ENCODE measurements around the gene SAPCD1. TPM values are rescaled to one million over a fixed set of nuclear protein-coding genes. Genes with fewer than 3 reads are reported as not detected.

Gene SAPCD1
- total and polyA plus RNA-seq, 4 donors, result 1.3 to 6.3 (median 3.1) TPM

DNA sequence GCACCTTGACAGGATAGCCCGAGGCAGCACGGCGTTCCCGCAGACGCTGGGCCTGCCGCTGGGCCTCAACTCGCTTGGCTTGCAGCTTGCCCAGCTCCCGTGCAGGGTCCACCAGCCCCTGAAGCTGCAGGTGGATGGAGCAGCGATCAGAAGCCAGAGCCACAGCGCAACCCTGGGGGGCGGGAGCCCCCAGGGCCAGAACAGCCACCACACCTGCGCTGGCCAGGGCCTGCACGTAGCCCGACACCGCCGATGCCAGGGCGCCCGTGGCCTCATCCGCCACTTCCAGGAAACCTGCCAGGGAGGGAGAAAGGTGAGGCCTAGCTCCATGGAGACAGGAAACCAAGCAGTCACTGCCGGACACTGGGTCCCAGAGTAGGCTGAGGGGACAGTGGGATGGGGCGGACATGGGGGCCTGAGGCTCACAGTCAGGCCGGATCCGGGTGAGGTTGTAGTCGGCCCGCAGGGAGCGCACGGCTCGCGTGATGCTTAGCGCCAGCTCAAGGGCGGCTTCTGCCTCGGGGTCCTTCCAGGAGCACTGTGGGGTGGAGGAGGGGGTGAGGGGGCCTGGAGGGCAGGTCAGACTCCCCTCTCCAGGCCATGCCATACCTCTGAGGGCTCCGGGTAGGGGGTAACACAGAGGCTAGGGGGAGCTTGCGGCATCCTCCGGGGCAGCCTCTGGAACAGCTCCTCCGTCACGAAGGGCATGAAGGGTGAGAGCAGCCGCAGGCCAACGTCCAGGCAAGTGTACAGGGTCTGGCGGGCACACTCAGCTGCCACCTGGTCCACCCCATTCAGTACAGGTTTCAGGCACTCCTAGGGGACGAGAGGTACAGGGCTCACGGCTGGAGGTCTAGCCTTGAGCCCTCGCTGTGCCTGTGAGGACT, 16.8 kb downstream of the SAPCD1 start:
- no peak for DNase-seq
- WGBS, 2 donors, result 94 to 95% methylated on average over 43 of the region's 43 CpGs
- no peak overlapping the region for H3K9ac ChIP-seq (ENCODE audit: insufficient read depth in 1 of 2, low read length in 2 of 2)
- peaks cover 6 to 47% (median 19%) of the 10 kb centered on the region in 4 donors for H3K36me3 ChIP-seq (ENCODE audit: control insufficient read depth in 4 of 4, insufficient read depth in 4 of 4, low read length in 4 of 4)
- no peak overlapping the region for H3K27ac ChIP-seq (ENCODE audit: low read depth in 1 of 2, low read length in 1 of 2)
- no peak for TF ChIP-seq CTCF (IDR thresholded peaks at IDR 0.05; ENCODE audit: control extremely low read depth, extremely low read depth)
- ATAC-seq (ENCODE audit: insufficient read depth, low FRiP score), result no peak
- H3K4me3 ChIP-seq, result no peak overlapping the region
- peaks cover 0 to 9% (median 0%) of the 10 kb centered on the region in 5 donors for H3K4me1 ChIP-seq (ENCODE audit: control insufficient read depth in 5 of 5, insufficient read depth in 5 of 5, low read length in 5 of 5)
- H3K27me3 ChIP-seq (ENCODE audit: control insufficient read depth in 3 of 3, insufficient read depth in 3 of 3, low read length in 2 of 3), result no peaks in the 10 kb centered on the region
- no peaks in the 10 kb centered on the region for H3K9me3 ChIP-seq (ENCODE audit: control insufficient read depth in 4 of 4, insufficient read depth in 3 of 4, low read length in 3 of 4)

GRCh38 chr6:31779908-31780307, 17.5 kb downstream of the SAPCD1 start:
- H3K4me1 ChIP-seq (ENCODE audit: control insufficient read depth in 5 of 5, insufficient read depth in 5 of 5, low read length in 5 of 5), result peaks cover 0 to 9% (median 0%) of the 10 kb centered on the region in 5 donors
- H3K9me3 ChIP-seq (ENCODE audit: control insufficient read depth in 4 of 4, insufficient read depth in 3 of 4, low read length in 3 of 4), result no peaks in the 10 kb centered on the region
- ATAC-seq (ENCODE audit: insufficient read depth, low FRiP score) (no peak), DNase-seq (no peak)
- H3K4me3 ChIP-seq, result no peak overlapping the region
- no peak overlapping the region for H3K27ac ChIP-seq (ENCODE audit: low read depth in 1 of 2, low read length in 1 of 2)
- 96 to 97% methylated on average over 10 of the region's 10 CpGs for WGBS, 2 donors
- H3K9ac ChIP-seq (ENCODE audit: insufficient read depth in 1 of 2, low read length in 2 of 2), result no peak overlapping the region
- H3K36me3 ChIP-seq (ENCODE audit: control insufficient read depth in 4 of 4, insufficient read depth in 4 of 4, low read length in 4 of 4), result peaks cover 6 to 54% (median 19%) of the 10 kb centered on the region in 4 donors
- TF ChIP-seq CTCF (IDR thresholded peaks at IDR 0.05; ENCODE audit: control extremely low read depth, extremely low read depth), result no peak
- no peaks in the 10 kb centered on the region for H3K27me3 ChIP-seq (ENCODE audit: control insufficient read depth in 3 of 3, insufficient read depth in 3 of 3, low read length in 2 of 3)

DNA sequence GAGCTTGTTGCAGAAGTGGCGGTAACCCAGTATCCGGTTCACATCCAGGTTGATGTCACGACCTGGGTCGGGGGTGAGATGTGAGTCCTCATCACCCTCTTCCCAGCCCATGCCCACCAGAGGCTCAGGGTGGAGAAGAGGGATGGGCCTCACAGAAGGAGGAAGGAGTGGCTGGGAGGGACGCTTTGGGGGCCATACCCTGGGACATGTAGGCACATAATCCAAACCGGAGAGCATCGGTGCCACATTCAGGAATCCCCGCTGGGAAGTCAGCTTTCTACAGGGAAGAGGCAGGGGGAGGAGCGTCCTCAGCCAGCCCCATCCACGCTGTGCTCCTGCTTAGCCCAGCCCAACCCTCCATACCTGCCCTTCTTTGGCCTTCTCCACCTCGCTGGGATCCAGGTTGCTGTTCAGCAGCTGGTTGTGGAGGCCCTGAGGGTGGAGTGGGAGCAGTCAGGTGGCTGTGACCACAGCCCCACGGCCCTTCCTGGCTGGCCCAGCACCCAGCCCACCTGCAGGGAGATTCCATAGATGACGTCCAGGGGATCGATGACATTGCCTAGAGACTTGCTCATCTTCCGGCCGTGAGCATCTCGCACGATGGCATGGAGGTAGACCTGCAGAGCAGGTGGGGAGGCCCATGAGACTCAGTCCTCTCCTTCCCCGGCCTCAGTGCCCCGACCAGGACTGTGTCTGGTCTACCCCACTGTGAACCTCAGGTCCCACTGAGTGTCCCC, 18.2 kb downstream of the SAPCD1 start:
- DNase-seq, result no peak

More for the DNA sequence above, 18.2 kb downstream of the SAPCD1 start:
- peaks cover 0 to 9% (median 0%) of the 10 kb centered on the region in 5 donors for H3K4me1 ChIP-seq (ENCODE audit: control insufficient read depth in 5 of 5, insufficient read depth in 5 of 5, low read length in 5 of 5)
- H3K36me3 ChIP-seq (ENCODE audit: control insufficient read depth in 4 of 4, insufficient read depth in 4 of 4, low read length in 4 of 4), result peaks cover 6 to 61% (median 22%) of the 10 kb centered on the region in 4 donors
- no peaks in the 10 kb centered on the region for H3K27me3 ChIP-seq (ENCODE audit: control insufficient read depth in 3 of 3, insufficient read depth in 3 of 3, low read length in 2 of 3)
- WGBS, 2 donors, result 90% methylated on average over 20 of the region's 20 CpGs
- ATAC-seq (ENCODE audit: insufficient read depth, low FRiP score), result no peak
- H3K9me3 ChIP-seq (ENCODE audit: control insufficient read depth in 4 of 4, insufficient read depth in 3 of 4, low read length in 3 of 4), result no peaks in the 10 kb centered on the region
- no peak overlapping the region for H3K4me3 ChIP-seq
- TF ChIP-seq CTCF (IDR thresholded peaks at IDR 0.05; ENCODE audit: control extremely low read depth, extremely low read depth), result no peak
- no peak overlapping the region for H3K27ac ChIP-seq (ENCODE audit: low read depth in 1 of 2, low read length in 1 of 2)
- H3K9ac ChIP-seq (ENCODE audit: insufficient read depth in 1 of 2, low read length in 2 of 2), result no peak overlapping the region

Data from lung (tissue), 12 donors.